ENCODE results near the gene PTPRN2.
"Not testable (repeated sequence)": the region's sequence is repeated elsewhere in the genome, so short reads cannot be mapped to it uniquely, and the experiment has no call there.

Gene PTPRN2

GRCh38 chr7:157998884-157999552 is 588.6 kb downstream of the PTPRN2 start:
- no peak for DNase-seq

- no peak for DNase-seq
Observed at GRCh38 chr7:157997471-157997870, 590.2 kb downstream of the PTPRN2 start.

DNA sequence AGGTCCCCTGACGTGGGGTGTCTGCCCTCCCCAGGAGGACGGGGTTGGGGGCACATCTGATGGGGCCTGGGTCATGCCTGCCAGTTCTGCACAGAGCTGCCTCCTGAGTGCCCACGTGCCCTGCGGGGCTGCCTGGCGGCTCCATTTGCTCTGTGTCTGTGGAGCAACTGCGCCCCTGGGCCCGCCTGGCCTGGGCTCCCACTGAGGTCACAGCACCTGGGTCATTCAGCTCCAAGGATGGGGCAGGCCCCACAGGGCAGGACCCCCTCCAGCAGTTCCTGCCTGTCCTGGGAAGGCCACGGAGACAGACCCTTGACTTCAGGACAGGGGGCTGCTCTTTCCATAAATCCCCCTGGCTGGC is 590.6 kb downstream of the PTPRN2 start:
- no peak for DNase-seq

DNA sequence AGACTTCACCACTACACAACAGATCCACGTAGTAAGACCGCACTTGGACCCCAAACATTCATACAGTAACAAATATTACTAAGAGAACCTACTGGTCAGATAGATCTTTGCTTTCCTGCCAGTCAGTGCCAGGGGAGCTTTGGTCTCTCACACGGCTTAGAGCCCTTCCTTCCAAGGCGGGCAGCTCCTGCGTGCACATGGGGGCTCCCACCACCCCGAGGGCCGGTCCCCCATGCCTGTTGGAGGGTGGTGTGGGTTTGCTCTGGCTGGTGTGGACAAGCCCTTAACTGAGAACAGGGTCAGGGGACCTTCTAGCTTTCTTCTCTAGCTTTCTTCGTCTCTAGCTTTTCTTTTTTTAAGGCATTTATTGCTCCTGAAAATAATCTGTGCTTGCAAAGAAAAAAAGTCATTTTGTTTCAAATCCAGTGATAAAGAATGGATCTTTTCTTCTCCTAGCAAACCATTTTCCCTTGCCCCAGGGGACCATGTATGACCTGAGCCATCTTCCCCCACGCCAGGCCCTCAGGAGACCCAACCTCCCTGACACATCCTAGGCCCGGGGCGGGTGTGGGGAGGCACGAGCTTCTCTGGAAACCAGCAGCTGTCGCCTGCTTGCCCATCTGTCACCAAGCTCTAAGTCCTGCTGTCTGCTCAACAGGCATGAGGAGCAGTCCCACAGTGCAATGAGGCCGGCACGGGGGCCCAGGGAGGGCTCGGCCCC is 591.1 kb downstream of the PTPRN2 start:
- DNase-seq = no peak

DNA sequence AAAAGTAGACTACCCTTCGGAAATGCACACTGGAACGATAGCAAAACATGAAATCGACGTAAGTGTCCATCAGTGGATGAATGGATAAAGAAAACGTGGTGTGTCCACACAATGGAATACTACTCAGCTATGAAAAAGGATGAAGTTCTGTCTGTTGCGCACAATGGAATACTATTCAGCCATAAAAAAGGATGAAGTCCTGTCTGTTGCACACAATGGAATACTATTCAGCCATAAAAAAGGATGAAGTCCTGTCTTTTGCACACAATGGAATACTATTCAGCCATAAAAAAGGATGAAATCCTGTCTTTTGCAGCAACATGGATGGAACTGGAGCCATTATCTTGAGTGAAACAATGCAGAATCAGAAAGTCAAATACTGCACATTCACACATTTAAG is 591.8 kb downstream of the PTPRN2 start:
- DNase-seq = no peak

DNA sequence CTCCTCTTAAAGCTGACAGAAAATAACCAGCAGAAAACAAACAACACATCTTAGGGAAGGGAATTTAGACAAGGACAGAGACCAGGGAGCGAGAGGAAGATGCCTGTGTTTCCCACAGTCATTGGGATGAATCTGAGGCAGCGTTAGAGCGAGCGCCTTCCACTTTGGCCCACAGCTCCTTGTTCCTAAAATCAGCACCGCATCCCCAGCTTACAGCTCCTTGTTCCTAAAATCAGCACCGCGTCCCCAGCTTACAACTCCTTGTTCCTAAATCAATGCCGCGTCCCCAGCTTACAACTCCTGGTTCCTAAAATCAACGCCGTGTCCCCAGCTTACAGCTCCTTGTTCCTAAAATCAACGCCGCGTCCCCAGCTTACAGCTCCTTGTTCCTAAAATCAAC is 593.3 kb downstream of the PTPRN2 start:
- no peak for DNase-seq

- no peak for DNase-seq
Observed at GRCh38 chr7:157993406-157994105, 594.1 kb downstream of the PTPRN2 start.

DNA sequence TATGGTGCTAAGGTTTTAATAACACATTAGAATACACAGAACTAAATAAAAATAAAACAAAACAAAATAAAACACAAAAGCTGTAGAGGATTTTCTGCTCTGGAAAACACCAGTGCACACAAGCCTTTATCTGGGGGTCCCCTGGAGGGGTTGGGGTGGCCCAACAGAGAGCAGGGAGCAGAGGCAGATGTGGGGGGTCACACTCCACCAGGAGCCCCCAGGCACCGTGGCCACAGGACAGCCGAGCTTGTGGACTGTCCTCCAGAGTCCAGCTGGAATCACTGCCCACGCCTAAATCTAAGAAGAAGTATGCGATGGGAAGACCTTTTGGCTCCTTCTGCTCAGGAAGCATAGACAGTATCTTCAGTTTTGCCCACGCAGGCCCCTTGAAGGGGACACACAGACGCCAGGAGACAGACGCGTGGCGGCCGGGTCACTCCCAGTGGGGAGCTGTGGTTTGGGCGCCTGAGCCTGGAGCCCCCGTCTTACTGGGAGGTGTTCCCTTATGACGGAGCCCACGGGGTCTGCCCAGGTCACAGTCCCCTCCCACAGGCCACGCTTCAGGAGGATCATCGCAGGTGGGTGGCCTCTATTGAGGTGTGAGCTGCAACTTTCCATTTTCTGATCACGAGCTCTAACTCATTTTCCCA is 595.0 kb downstream of the PTPRN2 start:
- DNase-seq = no peak

DNA sequence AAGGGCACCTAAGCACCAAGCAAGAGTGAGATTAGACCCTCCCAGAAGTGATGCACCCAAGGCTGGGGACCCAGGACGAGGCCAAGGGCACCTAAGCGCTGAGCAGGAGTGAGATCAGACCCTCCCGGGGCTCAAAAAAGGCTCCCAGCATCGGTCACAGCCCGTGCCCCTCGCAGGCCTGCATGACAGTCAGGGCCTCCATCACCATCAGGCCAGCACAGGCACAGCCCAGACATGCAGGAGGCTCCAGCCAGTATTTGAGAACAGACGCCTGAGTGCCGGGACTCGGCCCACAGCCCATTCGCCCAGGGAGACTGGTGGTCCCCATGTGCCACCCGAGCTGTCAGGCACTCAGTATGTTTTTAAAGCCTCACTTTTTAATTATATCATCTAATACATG is 595.9 kb downstream of the PTPRN2 start:
- no peak for DNase-seq

GRCh38 chr7:157991351-157991750 is 596.3 kb downstream of the PTPRN2 start:
- DNase-seq = no peak

GRCh38 chr7:157990881-157991250 is 596.8 kb downstream of the PTPRN2 start:
- no peak for DNase-seq

GRCh38 chr7:157990226-157990880 is 597.3 kb downstream of the PTPRN2 start:
- DNase-seq = no peak

DNA sequence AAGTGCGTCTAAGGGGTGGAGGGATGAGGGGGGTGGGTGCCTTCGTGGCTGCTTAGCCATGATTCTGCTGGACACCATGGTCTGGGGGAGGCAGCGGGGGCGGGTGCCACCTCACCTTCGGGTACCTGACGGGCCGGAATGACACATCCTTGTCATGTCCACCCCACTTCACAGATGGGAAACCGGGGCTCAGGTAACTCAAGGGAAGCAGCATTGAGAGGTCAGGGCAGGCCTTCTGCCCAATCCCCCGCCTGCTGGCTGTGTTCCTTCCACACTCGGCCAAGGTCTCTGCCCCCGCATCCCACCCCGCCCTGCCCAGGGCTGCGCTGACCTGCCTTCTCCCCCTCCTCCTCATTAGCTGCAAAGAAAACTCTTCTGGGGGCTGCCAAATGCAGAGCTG is 598.0 kb downstream of the PTPRN2 start:
- no peak for DNase-seq

DNA sequence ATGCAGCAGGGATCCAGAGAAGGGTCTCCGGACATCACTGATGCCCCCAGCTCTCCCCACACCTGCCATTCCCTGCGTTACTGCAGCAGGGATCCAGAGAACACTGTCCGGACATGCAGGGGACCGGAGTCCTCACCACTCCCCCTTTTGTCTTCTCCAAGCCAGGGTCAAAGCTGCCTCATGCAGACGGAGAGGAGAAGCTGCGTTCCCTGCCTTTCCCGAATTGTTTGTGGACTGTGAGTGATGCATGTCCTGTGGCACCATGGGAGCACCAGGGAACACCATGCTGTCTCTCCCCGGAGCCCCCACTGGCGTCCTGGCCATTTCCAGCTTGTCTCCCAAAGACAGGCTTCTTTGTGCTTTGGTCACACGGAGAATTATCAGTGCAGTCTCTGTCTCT is 599.7 kb downstream of the PTPRN2 start:
- DNase-seq = no peak

DNA sequence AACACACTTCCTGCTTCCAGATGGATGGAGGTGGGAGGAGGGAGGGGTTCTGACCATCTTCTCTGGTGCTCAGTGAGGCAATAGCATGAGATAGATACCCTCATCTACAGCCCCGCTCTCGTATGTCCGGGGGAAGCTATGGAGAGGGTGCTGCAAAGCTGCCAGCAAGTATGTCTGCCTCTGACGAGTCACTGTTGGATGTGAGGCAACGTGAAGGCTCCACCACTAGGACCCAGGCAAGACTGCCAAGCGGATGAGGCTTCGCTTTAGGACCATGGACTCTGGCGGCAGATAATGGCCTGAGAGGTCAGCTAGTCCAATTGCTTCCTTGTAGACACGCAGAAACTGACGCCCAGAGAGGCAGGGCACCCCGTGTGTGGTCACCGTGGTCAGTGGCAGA is 601.6 kb downstream of the PTPRN2 start:
- DNase-seq = no peak

DNA sequence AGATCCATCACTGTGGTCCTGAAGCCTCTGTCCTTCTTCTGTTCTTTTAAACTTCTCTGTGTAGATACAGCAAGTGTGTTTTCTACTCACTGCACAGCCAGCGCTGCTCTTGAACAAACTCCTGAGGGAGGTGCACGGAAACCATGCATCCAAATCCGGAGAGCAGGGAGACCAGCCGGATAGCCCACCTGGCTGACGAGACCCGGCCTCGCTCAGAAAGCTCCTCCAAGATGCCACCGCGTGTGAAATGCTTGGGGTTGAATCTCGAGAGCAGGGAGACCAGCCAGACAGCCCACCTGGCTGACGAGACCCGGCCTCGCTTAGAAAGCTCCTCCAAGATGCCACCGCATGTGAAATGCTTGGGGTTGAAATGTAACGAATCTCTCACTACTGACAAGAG is 602.0 kb downstream of the PTPRN2 start:
- DNase-seq = no peak

- DNase-seq = no peak
Observed at GRCh38 chr7:157984423-157985163, 603.0 kb downstream of the PTPRN2 start.

- DNase-seq = no peak
Observed at GRCh38 chr7:157983502-157984422, 603.9 kb downstream of the PTPRN2 start.

- DNase-seq = no peak
Observed at GRCh38 chr7:157981778-157982177, 605.8 kb downstream of the PTPRN2 start.

- DNase-seq = no peak
Observed at GRCh38 chr7:157980774-157981173, 606.8 kb downstream of the PTPRN2 start.

DNA sequence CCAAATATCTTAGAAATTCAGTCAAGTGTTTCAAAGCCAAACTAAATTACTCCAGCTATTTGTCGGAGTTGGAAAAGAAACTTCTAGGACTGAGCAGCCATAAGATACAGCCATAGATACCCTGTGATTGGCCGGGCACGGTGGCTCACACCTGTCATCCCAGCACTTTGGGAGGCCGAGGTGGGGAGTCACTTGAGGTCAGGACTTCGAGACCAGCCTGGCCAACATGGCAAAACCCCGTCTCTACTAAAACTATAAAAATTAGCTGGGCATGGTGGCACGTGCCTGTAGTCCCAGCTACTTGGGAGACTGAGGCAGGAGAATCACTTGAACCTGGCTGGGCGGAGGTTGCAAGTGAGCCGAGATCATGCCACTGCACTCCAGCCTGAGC is 607.3 kb downstream of the PTPRN2 start:
- not testable (repeated sequence) for DNase-seq
